ENCODE results near the gene PUS3. TPM values are rescaled to one million over a fixed set of nuclear protein-coding genes. Genes with fewer than 3 reads are reported as not detected.

PUS3 gene
- total RNA-seq, 1 donor, result 10.4 TPM

DNA sequence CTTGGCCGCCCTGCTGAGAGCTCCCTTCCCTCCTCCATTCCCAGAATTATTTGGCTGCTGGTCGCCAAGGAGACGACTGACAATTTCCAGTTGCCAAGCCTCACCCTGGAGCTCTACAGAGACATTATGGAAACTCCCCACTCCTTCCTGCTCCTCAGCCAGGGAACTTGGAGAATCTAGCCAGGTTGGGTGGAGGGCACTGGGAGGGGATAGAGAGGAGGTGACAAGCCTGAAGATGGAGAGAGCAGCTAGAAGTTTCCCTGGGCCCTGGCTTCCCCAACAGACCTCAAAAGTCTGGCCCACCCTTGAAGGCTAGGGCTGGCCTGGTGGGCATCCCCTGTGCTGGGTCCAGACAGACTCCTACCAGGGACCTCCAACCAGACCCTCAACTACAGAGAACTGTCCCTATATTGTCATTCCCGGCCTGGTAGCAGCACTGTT, 36.1 kb upstream of the PUS3 start:
- DNase-seq (ENCODE audit: low read depth), result no peak
- TF ChIP-seq, protein P1, sequence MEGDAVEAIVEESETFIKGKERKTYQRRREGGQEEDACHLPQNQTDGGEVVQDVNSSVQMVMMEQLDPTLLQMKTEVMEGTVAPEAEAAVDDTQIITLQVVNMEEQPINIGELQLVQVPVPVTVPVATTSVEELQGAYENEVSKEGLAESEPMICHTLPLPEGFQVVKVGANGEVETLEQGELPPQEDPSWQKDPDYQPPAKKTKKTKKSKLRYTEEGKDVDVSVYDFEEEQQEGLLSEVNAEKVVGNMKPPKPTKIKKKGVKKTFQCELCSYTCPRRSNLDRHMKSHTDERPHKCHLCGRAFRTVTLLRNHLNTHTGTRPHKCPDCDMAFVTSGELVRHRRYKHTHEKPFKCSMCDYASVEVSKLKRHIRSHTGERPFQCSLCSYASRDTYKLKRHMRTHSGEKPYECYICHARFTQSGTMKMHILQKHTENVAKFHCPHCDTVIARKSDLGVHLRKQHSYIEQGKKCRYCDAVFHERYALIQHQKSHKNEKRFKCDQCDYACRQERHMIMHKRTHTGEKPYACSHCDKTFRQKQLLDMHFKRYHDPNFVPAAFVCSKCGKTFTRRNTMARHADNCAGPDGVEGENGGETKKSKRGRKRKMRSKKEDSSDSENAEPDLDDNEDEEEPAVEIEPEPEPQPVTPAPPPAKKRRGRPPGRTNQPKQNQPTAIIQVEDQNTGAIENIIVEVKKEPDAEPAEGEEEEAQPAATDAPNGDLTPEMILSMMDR (IDR thresholded peaks at IDR 0.05; ENCODE audit: insufficient read depth, low read depth, low read length), result no peak

DNA sequence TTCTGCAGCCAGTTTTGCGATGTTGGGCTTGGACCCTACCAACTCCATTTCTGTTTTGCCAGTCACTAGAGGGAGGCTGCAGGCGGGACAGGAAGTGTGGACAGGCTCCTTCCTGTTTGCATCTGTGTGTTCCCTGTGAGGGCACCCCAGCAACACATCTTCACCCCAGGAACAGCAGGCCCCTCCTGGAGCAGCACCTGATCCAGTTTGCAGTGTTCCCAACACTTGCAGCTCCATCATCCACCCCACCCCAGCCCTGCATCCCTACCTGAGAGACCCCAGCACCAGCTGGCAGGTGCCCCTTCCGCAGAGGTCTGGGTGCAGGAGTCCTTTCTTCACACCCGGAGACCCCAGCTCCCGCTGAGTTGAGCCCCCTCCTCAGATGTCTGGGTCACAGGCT, 35.4 kb upstream of the PUS3 start:
- TF ChIP-seq, protein P1 (IDR thresholded peaks at IDR 0.05; ENCODE audit: insufficient read depth, low read depth, low read length), result no peak
- H3K4me3 ChIP-seq (ENCODE audit: low read depth, low read length), result no peak overlapping the region
- no peak for DNase-seq (ENCODE audit: low read depth)

More for the DNA sequence above, 36.1 kb upstream of the PUS3 start:
- H3K4me3 ChIP-seq (ENCODE audit: low read depth, low read length), result no peak overlapping the region

DNA sequence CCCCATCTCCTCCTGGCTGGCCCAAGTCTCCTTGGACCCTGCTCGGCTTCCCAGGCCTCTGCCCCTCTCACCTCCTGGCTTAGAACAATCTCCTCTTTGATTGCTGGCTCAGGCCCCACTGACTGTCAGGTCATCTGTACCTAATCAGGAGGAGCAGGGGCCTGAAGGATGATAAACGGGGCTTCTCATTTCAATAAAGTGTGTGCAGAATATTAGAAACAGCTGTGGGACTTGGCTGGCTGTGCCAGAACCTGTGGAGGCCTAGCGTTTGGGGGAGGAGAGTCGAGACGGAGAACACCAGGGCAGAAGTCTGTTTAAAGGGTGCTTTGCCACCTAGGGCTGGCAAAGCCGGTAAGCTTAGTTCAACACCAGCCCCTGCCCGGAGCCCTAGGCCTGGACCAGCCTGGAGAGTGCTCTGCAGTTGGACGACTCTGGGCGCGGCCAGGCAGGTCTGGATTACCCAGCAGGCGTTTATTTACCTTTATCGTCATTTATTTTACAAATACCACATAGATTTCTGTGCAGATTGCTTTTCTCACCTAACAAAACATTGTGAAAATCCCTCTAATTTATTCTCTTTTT, 32.7 kb upstream of the PUS3 start:
- DNase-seq (ENCODE audit: low read depth), result no peak
- TF ChIP-seq, protein P1 (IDR thresholded peaks at IDR 0.05; ENCODE audit: insufficient read depth, low read depth, low read length), result no peak
- no peak overlapping the region for H3K4me3 ChIP-seq (ENCODE audit: low read depth, low read length)

DNA sequence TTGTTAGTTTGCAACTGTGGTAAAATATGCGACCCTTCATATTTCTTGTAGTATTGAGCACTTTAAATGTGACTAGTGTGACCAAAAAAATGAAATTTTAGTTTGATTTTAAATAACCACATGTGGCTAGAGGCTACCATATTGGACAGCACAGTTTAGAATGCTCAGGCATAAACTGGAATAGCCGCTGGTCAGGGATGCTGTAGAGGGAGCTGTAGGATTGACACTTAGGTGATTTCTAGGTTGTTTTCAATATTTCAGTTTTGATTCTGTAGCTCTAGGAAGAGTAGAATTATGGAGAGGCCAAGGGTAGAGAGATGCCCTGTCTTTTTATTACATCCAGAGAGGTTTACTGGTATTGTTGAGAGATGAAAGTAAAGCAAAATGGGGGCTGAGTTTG, 32.0 kb upstream of the PUS3 start:
- no peak for DNase-seq (ENCODE audit: low read depth)
- no peak overlapping the region for H3K4me3 ChIP-seq (ENCODE audit: low read depth, low read length)
- TF ChIP-seq, protein P1 (IDR thresholded peaks at IDR 0.05; ENCODE audit: insufficient read depth, low read depth, low read length), result no peak

DNA sequence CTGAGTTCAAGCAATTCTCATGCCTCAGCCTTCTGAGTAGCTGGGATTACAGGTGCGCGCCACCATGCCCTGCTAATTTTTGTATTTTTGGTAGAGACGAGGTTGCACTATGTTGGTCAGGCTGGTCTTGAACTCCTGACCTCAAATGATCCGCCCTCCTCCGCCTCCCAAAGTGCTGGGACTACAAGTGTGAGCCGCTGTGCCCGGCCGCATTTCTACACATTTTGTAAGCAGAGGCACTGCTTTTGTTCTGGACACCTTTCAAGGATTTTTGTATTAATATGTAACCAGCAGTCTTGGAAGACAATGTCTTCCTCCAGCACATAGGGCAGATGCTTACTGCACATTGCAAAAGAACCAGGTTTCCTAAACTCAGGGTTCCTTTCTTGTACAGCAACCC, 31.5 kb upstream of the PUS3 start:
- no peak overlapping the region for H3K4me3 ChIP-seq (ENCODE audit: low read depth, low read length)
- TF ChIP-seq, protein P1 (IDR thresholded peaks at IDR 0.05; ENCODE audit: insufficient read depth, low read depth, low read length), result no peak
- DNase-seq (ENCODE audit: low read depth), result no peak

DNA sequence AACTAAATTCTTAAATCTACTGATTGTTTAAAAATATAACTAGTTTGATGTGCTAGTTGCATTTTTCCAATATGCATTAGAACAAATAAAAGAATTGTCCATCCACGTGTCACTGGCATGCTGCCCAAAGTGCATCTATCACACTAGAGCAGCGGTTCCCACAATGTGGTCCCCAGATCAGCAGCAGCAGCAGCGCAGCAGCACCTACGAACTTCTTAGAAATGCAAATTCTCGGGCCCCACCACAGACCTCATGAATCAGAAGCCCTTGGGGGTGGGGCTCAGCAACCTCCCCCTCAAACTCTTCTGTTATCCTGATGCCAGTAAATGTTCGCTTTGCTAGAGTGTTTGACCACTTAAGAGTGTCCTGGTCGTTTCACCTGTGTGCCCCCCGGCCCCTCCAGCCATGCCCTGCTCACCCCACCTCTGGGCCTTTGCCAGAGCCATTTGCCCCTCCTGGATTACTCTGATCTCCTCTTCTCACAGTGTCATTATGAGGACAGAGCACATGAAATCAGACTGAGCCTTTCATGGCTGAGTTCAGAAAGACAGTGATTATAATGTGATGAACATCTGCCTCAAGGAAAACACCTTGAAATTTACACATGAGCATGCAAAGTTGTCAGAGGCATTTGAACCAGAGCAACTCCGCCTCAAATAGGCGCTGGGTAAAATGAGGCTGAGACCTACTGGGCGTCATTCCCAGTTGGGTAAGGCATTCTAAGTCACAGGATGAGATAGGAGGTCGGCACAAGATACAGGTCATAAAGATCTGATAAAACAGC, 30.2 kb upstream of the PUS3 start:
- no peak for DNase-seq (ENCODE audit: low read depth)
- TF ChIP-seq, protein P1 (IDR thresholded peaks at IDR 0.05; ENCODE audit: insufficient read depth, low read depth, low read length), result no peak
- no peak overlapping the region for H3K4me3 ChIP-seq (ENCODE audit: low read depth, low read length)

Data from fibroblast of villous mesenchyme (primary cell).